ENCODE data around the gene PLEKHA1. TPM values are rescaled to one million over a fixed set of nuclear protein-coding genes. Genes with fewer than 3 reads are reported as not detected.

PLEKHA1 gene
- total and polyA plus RNA-seq, 2 of the 13 experiments (the other 11 are each of a cell fraction or from before 2014, with no cell fraction given), result 32.2 to 53.3 TPM

- no peak for TF ChIP-seq TSC22D2 (CRISPR knock-in tag; IDR thresholded peaks at IDR 0.05; ENCODE audit: borderline replicate concordance)
- TF ChIP-seq CREM (IDR thresholded peaks at IDR 0.05), result no peak
- no peak for TF ChIP-seq CREM (CRISPR knock-in tag; IDR thresholded peaks at IDR 0.05)
- TF ChIP-seq CTCF (CRISPR knock-in tag; IDR thresholded peaks at IDR 0.05), result no peak
- TF ChIP-seq ZC3H13 (CRISPR knock-in tag; IDR thresholded peaks at IDR 0.05), result no peak
- TF ChIP-seq SOX13 (IDR thresholded peaks at IDR 0.05), result no peak
- TF ChIP-seq SOX13 (CRISPR knock-in tag; conservative IDR thresholded peaks at IDR 0.05 in 1 of 2, IDR thresholded peaks at IDR 0.05 in 1 of 2), result no peak
- no peak for TF ChIP-seq RARG (CRISPR knock-in tag; IDR thresholded peaks at IDR 0.05; ENCODE audit: low read depth)
- no peak for TF ChIP-seq DZIP1 (CRISPR knock-in tag; IDR thresholded peaks at IDR 0.05)
- TF ChIP-seq FOSL2 (CRISPR knock-in tag; IDR thresholded peaks at IDR 0.05), result no peak
Measured at GRCh38 chr10:122445904-122446303, 71.4 kb downstream of the PLEKHA1 start (continued).
